ENCODE data around the gene ENOPH1.

GRCh38 chr4:82401600-82401999 lies 28.8 kb upstream of the ENOPH1 start:
- TF ChIP-seq POLR2A (IDR thresholded peaks at IDR 0.05; ENCODE audit: extremely low read depth, insufficient read length) (no peak), MYC (IDR thresholded peaks at IDR 0.05; ENCODE audit: low read depth, low read length) (no peak)
- TF ChIP-seq, protein P1, sequence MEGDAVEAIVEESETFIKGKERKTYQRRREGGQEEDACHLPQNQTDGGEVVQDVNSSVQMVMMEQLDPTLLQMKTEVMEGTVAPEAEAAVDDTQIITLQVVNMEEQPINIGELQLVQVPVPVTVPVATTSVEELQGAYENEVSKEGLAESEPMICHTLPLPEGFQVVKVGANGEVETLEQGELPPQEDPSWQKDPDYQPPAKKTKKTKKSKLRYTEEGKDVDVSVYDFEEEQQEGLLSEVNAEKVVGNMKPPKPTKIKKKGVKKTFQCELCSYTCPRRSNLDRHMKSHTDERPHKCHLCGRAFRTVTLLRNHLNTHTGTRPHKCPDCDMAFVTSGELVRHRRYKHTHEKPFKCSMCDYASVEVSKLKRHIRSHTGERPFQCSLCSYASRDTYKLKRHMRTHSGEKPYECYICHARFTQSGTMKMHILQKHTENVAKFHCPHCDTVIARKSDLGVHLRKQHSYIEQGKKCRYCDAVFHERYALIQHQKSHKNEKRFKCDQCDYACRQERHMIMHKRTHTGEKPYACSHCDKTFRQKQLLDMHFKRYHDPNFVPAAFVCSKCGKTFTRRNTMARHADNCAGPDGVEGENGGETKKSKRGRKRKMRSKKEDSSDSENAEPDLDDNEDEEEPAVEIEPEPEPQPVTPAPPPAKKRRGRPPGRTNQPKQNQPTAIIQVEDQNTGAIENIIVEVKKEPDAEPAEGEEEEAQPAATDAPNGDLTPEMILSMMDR (IDR thresholded peaks at IDR 0.05; ENCODE audit: low read depth, low read length), result no peak
- TF ChIP-seq, protein P2, sequence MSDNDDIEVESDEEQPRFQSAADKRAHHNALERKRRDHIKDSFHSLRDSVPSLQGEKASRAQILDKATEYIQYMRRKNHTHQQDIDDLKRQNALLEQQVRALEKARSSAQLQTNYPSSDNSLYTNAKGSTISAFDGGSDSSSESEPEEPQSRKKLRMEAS (IDR thresholded peaks at IDR 0.05; ENCODE audit: low read depth, low read length), result no peak
